GM23338 (cell line): ENCODE results near the gene MARK3. TPM values are rescaled to one million over a fixed set of nuclear protein-coding genes. Genes with fewer than 3 reads are reported as not detected.

Experiments
- ATAC-seq: fragments of 200-7000 bp; cut with Tn5 transposase; 3 replicates; pipeline ENCODE4 v1.9.1; 2020
- DNase-seq: peaks from one replicate; pipeline ENCODE4 v3.0.0-alpha.2; 2015; ENCODE audit warnings: low spot score
- H2AFZ ChIP-seq: fragments of 200-600 bp; sonication (generic); 2 replicates; pipeline ENCODE4 v1.8.0; 2016; ENCODE audit warnings: antibody characterized with exemption, mild to moderate bottlenecking, moderate library complexity
- H3F3A ChIP-seq: fragments of 200-600 bp; sonication (generic); replicated peaks from 2 replicates; pipeline ENCODE4 v1.8.0; 2017; ENCODE audit warnings: antibody characterized with exemption, mixed run types, low read depth
- H3K27ac ChIP-seq: fragments of 200-600 bp; sonication (generic); 2 replicates; pipeline ENCODE4 v1.6.1; 2016; ENCODE audit warnings: low read depth
- H3K27me3 ChIP-seq: fragments of 200-600 bp; sonication (generic); 2 replicates; pipeline ENCODE4 v1.8.0; 2016; ENCODE audit warnings: mild to moderate bottlenecking, mixed run types, moderate library complexity; ENCODE audit not compliant: insufficient read depth
- H3K36me3 ChIP-seq: fragments of 200-600 bp; sonication (generic); 2 replicates; pipeline ENCODE4 v1.8.0; 2016; ENCODE audit warnings: mild to moderate bottlenecking; ENCODE audit not compliant: insufficient read depth
- H3K4me1 ChIP-seq: fragments of 200-600 bp; sonication (generic); 2 replicates; pipeline ENCODE4 v1.8.0; 2016; ENCODE audit warnings: mild to moderate bottlenecking, moderate library complexity; ENCODE audit not compliant: insufficient read depth
- H3K4me2 ChIP-seq: fragments of 200-600 bp; sonication (generic); 2 replicates; pipeline ENCODE4 v1.7.1; 2017; ENCODE audit warnings: mixed run types
- H3K4me3 ChIP-seq: fragments of 200-600 bp; sonication (generic); 2 replicates; pipeline ENCODE4 v1.6.1; 2016; ENCODE audit warnings: mixed run types
- H3K79me2 ChIP-seq: fragments of 200-600 bp; sonication (generic); replicated peaks from 2 replicates; pipeline ENCODE4 v1.8.0; 2017; ENCODE audit warnings: mild to moderate bottlenecking; ENCODE audit not compliant: insufficient read depth
- H3K9me2 ChIP-seq: fragments of 200-600 bp; sonication (generic); 2 replicates; pipeline ENCODE4 v1.8.0; 2017; ENCODE audit not compliant: insufficient read depth
- H4K20me1 ChIP-seq: fragments of 200-600 bp; sonication (generic); replicated peaks from 2 replicates; pipeline ENCODE4 v1.8.0; 2017; ENCODE audit warnings: mild to moderate bottlenecking; ENCODE audit not compliant: insufficient read depth
- H3K27ac Mint-ChIP-seq: 2 replicates; pipeline ENCODE4 v1.8.0; 2020; ENCODE audit warnings: inconsistent platforms, mild to moderate bottlenecking, moderate library complexity, mixed read lengths
- H3K27me3 Mint-ChIP-seq: 3 replicates; pipeline ENCODE4 v1.8.0; 2022; ENCODE audit warnings: low read depth, mild to moderate bottlenecking, moderate library complexity, mixed read lengths, inconsistent platforms; ENCODE audit not compliant: insufficient read depth, poor library complexity
- H3K36me3 Mint-ChIP-seq: 3 replicates; pipeline ENCODE4 v1.8.0; 2021; ENCODE audit warnings: low read depth, mild to moderate bottlenecking, inconsistent platforms, moderate library complexity, mixed read lengths
- H3K4me1 Mint-ChIP-seq: 3 replicates; pipeline ENCODE4 v1.8.0; 2020; ENCODE audit warnings: mild to moderate bottlenecking, inconsistent platforms, mixed read lengths
- H3K4me3 Mint-ChIP-seq: 3 replicates; pipeline ENCODE4 v1.8.0; 2021; ENCODE audit warnings: moderate library complexity, mild to moderate bottlenecking, inconsistent platforms, mixed read lengths
- H3K9me3 Mint-ChIP-seq: 3 replicates; pipeline ENCODE4 v1.8.0; 2020; ENCODE audit warnings: moderate library complexity, mild to moderate bottlenecking, inconsistent platforms, mixed read lengths
- EZH2 ChIP-seq: fragments of 200-600 bp; sonication (generic); IDR thresholded peaks from one replicate; pipeline ENCODE4 v1.8.0; 2017; ENCODE audit warnings: antibody characterized with exemption, mild to moderate bottlenecking, low read depth; ENCODE audit not compliant: unreplicated experiment
- JUNB ChIP-seq: IDR thresholded peaks from one replicate; pipeline ENCODE4 v1.6.1; 2016; ENCODE audit warnings: antibody characterized with exemption; ENCODE audit not compliant: unreplicated experiment
- NANOG ChIP-seq: IDR thresholded peaks from 2 replicates; pipeline ENCODE4 v1.6.1; 2016; ENCODE audit warnings: antibody characterized with exemption, borderline replicate concordance
- STAT1 ChIP-seq: IDR thresholded peaks from one replicate; pipeline ENCODE4 v1.6.1; 2016; ENCODE audit warnings: antibody characterized with exemption; ENCODE audit not compliant: unreplicated experiment
- ZNF114 ChIP-seq: fragments of 250-450 bp; sonication (Bioruptor Pico); IDR thresholded peaks from 2 replicates; pipeline ENCODE4 v1.5.0; 2020; ENCODE audit warnings: mild to moderate bottlenecking, moderate library complexity
- polyA plus RNA-seq: library from polyadenylated mRNA; unstranded; fragments of >200 nt; fragmentation: Nextera tagmentation; extraction: Ambion mirVana; gene quantifications from 2 replicates; pipeline ENCODE4 v1.2.1, GENCODE V29; 2016
- total RNA-seq: library from RNA; depleted of rRNA; stranded (reverse); fragments of >200 nt; shearing (Covaris generic); gene quantifications from 2 replicates; pipeline ENCODE4 v1.2.3, GENCODE V29; 2014
- TF ChIP-seq, protein P1 (sequence below): fragments of 250-450 bp; sonication (Bioruptor Pico); IDR thresholded peaks from 2 replicates; pipeline ENCODE4 v1.5.0; 2020; ENCODE audit warnings: mild to moderate bottlenecking, moderate library complexity
- TF ChIP-seq, protein P2 (sequence below), 2 experiments: fragments of 200-600 bp in 1 of 2; sonication (generic) in 1 of 2; conservative IDR thresholded peaks; 2 replicates each; pipeline versions ENCODE4 v1.5.1 to v1.6.1; 2016 to 2017; ENCODE audit warnings: antibody characterized with exemption in 2 of 2, low read depth in 2 of 2, mild to moderate bottlenecking in 2 of 2, moderate library complexity in 1 of 2
- TF ChIP-seq, protein P3 (sequence below): IDR thresholded peaks from 2 replicates; pipeline ENCODE4 v1.6.1; 2016; ENCODE audit warnings: antibody characterized with exemption

MARK3 gene
- total and polyA plus RNA-seq, 2 experiments from 2014 or later, result 45.9 to 69.7 TPM

DNA sequence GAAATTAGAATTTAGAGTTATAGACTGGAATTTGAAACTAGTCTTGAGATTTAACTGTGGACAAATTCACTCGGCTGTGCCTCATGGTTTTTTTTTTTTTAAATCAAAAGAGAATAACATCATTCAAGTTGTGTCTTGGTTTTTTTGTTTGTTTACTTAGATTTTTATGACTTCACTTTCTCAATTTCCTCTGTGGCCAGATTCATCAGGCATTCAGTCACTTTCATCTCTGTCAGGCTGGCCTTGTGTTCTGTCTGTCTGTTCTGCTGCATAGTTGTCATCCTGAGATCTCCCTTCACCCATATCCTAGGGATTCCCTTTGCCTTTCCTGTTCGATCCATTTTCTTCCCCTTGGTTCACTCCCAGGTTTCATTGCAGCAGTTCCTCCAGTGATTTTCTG, 10.0 kb downstream of the MARK3 start (continued):
- TF ChIP-seq, protein P1, sequence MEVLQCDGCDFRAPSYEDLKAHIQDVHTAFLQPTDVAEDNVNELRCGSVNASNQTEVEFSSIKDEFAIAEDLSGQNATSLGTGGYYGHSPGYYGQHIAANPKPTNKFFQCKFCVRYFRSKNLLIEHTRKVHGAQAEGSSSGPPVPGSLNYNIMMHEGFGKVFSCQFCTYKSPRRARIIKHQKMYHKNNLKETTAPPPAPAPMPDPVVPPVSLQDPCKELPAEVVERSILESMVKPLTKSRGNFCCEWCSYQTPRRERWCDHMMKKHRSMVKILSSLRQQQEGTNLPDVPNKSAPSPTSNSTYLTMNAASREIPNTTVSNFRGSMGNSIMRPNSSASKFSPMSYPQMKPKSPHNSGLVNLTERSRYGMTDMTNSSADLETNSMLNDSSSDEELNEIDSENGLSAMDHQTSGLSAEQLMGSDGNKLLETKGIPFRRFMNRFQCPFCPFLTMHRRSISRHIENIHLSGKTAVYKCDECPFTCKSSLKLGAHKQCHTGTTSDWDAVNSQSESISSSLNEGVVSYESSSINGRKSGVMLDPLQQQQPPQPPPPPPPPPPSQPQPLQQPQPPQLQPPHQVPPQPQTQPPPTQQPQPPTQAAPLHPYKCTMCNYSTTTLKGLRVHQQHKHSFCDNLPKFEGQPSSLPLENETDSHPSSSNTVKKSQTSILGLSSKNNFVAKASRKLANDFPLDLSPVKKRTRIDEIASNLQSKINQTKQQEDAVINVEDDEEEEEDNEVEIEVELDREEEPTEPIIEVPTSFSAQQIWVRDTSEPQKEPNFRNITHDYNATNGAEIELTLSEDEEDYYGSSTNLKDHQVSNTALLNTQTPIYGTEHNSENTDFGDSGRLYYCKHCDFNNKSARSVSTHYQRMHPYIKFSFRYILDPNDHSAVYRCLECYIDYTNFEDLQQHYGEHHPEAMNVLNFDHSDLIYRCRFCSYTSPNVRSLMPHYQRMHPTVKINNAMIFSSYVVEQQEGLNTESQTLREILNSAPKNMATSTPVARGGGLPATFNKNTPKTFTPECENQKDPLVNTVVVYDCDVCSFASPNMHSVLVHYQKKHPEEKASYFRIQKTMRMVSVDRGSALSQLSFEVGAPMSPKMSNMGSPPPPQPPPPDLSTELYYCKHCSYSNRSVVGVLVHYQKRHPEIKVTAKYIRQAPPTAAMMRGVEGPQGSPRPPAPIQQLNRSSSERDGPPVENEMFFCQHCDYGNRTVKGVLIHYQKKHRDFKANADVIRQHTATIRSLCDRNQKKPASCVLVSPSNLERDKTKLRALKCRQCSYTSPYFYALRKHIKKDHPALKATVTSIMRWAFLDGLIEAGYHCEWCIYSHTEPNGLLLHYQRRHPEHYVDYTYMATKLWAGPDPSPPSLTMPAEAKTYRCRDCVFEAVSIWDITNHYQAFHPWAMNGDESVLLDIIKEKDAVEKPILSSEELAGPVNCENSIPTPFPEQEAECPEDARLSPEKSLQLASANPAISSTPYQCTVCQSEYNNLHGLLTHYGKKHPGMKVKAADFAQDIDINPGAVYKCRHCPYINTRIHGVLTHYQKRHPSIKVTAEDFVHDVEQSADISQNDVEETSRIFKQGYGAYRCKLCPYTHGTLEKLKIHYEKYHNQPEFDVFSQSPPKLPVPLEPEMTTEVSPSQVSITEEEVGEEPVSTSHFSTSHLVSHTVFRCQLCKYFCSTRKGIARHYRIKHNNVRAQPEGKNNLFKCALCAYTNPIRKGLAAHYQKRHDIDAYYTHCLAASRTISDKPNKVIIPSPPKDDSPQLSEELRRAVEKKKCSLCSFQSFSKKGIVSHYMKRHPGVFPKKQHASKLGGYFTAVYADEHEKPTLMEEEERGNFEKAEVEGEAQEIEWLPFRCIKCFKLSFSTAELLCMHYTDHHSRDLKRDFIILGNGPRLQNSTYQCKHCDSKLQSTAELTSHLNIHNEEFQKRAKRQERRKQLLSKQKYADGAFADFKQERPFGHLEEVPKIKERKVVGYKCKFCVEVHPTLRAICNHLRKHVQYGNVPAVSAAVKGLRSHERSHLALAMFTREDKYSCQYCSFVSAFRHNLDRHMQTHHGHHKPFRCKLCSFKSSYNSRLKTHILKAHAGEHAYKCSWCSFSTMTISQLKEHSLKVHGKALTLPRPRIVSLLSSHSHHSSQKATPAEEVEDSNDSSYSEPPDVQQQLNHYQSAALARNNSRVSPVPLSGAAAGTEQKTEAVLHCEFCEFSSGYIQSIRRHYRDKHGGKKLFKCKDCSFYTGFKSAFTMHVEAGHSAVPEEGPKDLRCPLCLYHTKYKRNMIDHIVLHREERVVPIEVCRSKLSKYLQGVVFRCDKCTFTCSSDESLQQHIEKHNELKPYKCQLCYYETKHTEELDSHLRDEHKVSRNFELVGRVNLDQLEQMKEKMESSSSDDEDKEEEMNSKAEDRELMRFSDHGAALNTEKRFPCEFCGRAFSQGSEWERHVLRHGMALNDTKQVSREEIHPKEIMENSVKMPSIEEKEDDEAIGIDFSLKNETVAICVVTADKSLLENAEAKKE (CRISPR knock-in tag), result no peak
- TF ChIP-seq NANOG (no peak), STAT1 (no peak)

DNA sequence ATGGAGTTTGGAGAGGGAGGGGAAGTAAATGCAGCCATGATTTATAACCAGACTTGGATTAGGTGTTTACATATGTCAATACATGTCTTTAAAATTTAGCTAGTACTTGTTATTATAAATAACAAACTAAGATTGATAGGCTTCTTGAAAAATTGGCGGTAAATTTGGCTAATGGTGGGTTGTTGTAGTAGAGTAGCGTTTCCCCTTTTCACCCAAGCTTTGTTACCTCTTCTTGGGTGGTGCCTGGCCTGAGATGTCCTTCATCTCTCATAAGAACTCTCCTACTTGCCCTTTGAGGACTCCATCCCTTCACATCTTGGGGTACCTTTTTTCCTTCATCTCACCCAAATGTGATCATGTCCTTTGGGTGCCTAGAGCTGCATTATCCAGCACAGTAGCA, 11.2 kb downstream of the MARK3 start:
- Mint-ChIP-seq H3K36me3 (peaks cover 4% of the 10 kb centered on the region; the same call in 1 of the 3 replicates), H3K27me3 (peaks cover 2% of the 10 kb centered on the region), H3K27ac (no peak overlapping the region), H3K9me3 (no peaks in the 10 kb centered on the region), H3K4me1 (peaks cover 53% of the 10 kb centered on the region), H3K4me3 (no peak overlapping the region)
- H3K9me2 ChIP-seq, result no peaks in the 10 kb centered on the region
- H3F3A ChIP-seq, result no peaks in the 10 kb centered on the region; the same call in 1 of the 2 replicates
- peaks cover 8% of the 10 kb centered on the region; the same call in 1 of the 2 replicates for H3K4me1 ChIP-seq
- no peak for ATAC-seq
- H3K79me2 ChIP-seq, result peaks cover 100% of the 10 kb centered on the region
- no peak overlapping the region for H3K4me2 ChIP-seq
- no peaks in the 10 kb centered on the region for H3K36me3 ChIP-seq
- no peak overlapping the region for H3K4me3 ChIP-seq
- no peak overlapping the region for H3K27ac ChIP-seq
- peaks cover 52% of the 10 kb centered on the region for H4K20me1 ChIP-seq
- H2AFZ ChIP-seq, result no peak overlapping the region
- no peaks in the 10 kb centered on the region for H3K27me3 ChIP-seq
- no peak for DNase-seq
- TF ChIP-seq STAT1, result no peak
- TF ChIP-seq NANOG, result no peak
- TF ChIP-seq JUNB, result no peak
- TF ChIP-seq, protein P2, sequence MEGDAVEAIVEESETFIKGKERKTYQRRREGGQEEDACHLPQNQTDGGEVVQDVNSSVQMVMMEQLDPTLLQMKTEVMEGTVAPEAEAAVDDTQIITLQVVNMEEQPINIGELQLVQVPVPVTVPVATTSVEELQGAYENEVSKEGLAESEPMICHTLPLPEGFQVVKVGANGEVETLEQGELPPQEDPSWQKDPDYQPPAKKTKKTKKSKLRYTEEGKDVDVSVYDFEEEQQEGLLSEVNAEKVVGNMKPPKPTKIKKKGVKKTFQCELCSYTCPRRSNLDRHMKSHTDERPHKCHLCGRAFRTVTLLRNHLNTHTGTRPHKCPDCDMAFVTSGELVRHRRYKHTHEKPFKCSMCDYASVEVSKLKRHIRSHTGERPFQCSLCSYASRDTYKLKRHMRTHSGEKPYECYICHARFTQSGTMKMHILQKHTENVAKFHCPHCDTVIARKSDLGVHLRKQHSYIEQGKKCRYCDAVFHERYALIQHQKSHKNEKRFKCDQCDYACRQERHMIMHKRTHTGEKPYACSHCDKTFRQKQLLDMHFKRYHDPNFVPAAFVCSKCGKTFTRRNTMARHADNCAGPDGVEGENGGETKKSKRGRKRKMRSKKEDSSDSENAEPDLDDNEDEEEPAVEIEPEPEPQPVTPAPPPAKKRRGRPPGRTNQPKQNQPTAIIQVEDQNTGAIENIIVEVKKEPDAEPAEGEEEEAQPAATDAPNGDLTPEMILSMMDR (conservative IDR thresholded peaks at IDR 0.05; ENCODE audit: low read depth in 2 of 2), result no peak
- TF ChIP-seq, protein P3, sequence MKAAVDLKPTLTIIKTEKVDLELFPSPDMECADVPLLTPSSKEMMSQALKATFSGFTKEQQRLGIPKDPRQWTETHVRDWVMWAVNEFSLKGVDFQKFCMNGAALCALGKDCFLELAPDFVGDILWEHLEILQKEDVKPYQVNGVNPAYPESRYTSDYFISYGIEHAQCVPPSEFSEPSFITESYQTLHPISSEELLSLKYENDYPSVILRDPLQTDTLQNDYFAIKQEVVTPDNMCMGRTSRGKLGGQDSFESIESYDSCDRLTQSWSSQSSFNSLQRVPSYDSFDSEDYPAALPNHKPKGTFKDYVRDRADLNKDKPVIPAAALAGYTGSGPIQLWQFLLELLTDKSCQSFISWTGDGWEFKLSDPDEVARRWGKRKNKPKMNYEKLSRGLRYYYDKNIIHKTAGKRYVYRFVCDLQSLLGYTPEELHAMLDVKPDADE, result no peak
- no peak for TF ChIP-seq ZNF114 (CRISPR knock-in tag)
- TF ChIP-seq EZH2, result no peak
